Tibial nerve (tissue), 4 donors: ENCODE data around the gene VWF. TPM values are rescaled to one million over a fixed set of nuclear protein-coding genes. Genes with fewer than 3 reads are reported as not detected.

Experiments used
- DNase-seq, 2 donors: peaks; one replicate each; pipeline ENCODE4 v3.0.0-alpha.2; 2019; ENCODE audit warnings: low spot score in 2 of 2
- H3K27ac ChIP-seq, 4 donors: fragments of 200-600 bp; sonication (generic) in 3 of 4; one replicate each; pipeline ENCODE4 v1.5.1; 2017 to 2019; ENCODE audit warnings: mild to moderate bottlenecking in 1 of 4
- H3K27me3 ChIP-seq, 2 donors: fragments of 200-600 bp; sonication (generic) in 1 of 2; one replicate each; pipeline versions ENCODE4 v1.5.1 to v1.6.0; 2017 to 2019
- H3K36me3 ChIP-seq, 3 donors: fragments of 200-600 bp; sonication (generic); one replicate each; pipeline ENCODE4 v1.5.1; 2018 to 2019
- H3K4me1 ChIP-seq, 4 donors: fragments of 200-600 bp; sonication (generic) in 3 of 4; one replicate each; pipeline ENCODE4 v1.5.1; 2017 to 2019
- H3K4me3 ChIP-seq, 4 donors: fragments of 200-600 bp; sonication (generic) in 3 of 4; one replicate each; pipeline ENCODE4 v1.5.1; 2017 to 2019; ENCODE audit warnings: mild to moderate bottlenecking in 1 of 4, moderate library complexity in 1 of 4
- H3K9me3 ChIP-seq, 4 donors: fragments of 200-600 bp; sonication (generic) in 3 of 4; one replicate each; pipeline ENCODE4 v1.5.1; 2017 to 2019
- EP300 ChIP-seq, 2 donors: sonication (generic); formaldehyde crosslinking; IDR thresholded peaks; one replicate each; pipeline ENCODE4 v1.6.1; 2017; ENCODE audit warnings: antibody characterized with exemption in 2 of 2, mild to moderate bottlenecking in 1 of 2
- POLR2A ChIP-seq, 2 donors: fragments of 450-650 bp; IDR thresholded peaks; one replicate each; pipeline ENCODE4 v1.6.1; 2017; ENCODE audit warnings: antibody characterized with exemption in 2 of 2, mild to moderate bottlenecking in 2 of 2, moderate library complexity in 2 of 2
- WGBS, 2 donors: methylation state at CpG; one replicate each; pipeline ENCODE4 v1.1.5; 2018; 5-methylcytosine and 5-hydroxymethylcytosine counted together
- total RNA-seq, 4 donors: library from RNA; depleted of rRNA; stranded (reverse); fragments of >200 nt; gene quantifications; one replicate each; pipeline ENCODE4 v1.1.0, GENCODE V29; 2016
- TF ChIP-seq, protein P1 (sequence below), 5 experiments: fragments of 200-600 bp in 3 of 5; fragments of 450-650 bp in 2 of 5; sonication (generic) in 3 of 5; IDR thresholded peaks; one replicate each; pipeline ENCODE4 v1.5.1; 2016 to 2019; ENCODE audit warnings: antibody characterized with exemption in 5 of 5, mild to moderate bottlenecking in 3 of 5, moderate library complexity in 2 of 5

Gene VWF
- total RNA-seq, 4 donors from 2014 or later, result 82.7 to 311 (median 214) TPM

GRCh38 chr12:6046511-6047180, 77.8 kb downstream of the VWF start:
- Histone ChIP-seq H3K27ac (no peak overlapping the region), H3K9me3 (no peaks in the 10 kb centered on the region), H3K27me3 (no peaks in the 10 kb centered on the region), H3K4me3 (no peak overlapping the region), H3K36me3 (no peaks in the 10 kb centered on the region), H3K4me1 (peaks cover 0 to 12% (median 3%) of the 10 kb centered on the region in 4 donors)
- 93 to 94% methylated on average over 17 of the region's 17 CpGs for WGBS, 2 donors
- no peak for DNase-seq
- TF ChIP-seq EP300 (IDR thresholded peaks at IDR 0.05), result no peak
- TF ChIP-seq POLR2A (IDR thresholded peaks at IDR 0.05), result no peak
- TF ChIP-seq, protein P1, sequence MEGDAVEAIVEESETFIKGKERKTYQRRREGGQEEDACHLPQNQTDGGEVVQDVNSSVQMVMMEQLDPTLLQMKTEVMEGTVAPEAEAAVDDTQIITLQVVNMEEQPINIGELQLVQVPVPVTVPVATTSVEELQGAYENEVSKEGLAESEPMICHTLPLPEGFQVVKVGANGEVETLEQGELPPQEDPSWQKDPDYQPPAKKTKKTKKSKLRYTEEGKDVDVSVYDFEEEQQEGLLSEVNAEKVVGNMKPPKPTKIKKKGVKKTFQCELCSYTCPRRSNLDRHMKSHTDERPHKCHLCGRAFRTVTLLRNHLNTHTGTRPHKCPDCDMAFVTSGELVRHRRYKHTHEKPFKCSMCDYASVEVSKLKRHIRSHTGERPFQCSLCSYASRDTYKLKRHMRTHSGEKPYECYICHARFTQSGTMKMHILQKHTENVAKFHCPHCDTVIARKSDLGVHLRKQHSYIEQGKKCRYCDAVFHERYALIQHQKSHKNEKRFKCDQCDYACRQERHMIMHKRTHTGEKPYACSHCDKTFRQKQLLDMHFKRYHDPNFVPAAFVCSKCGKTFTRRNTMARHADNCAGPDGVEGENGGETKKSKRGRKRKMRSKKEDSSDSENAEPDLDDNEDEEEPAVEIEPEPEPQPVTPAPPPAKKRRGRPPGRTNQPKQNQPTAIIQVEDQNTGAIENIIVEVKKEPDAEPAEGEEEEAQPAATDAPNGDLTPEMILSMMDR (IDR thresholded peaks at IDR 0.05), result no peak

DNA sequence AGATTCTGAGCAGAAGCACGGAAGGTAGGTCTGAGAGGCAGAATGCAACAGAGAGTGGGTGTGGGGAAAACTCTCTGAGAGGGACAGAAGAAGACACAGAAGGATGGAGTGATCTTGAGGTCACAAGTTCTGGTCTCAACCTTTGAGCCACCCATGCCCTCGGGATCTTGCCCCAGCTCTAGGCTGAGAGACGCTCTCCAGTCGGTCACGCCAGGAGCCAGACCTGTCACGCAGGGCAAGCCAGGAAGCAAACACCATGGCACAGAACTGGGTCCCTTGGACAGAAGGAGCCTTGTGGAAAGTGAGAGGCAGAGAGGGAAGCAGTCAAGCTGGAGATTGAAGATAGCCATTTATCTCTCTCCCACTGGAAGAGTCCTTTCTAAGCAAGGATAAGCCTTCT, 79.0 kb downstream of the VWF start:
- no peaks in the 10 kb centered on the region for H3K27me3 ChIP-seq
- no peak overlapping the region for H3K27ac ChIP-seq
- no peak for DNase-seq
- H3K36me3 ChIP-seq, result no peaks in the 10 kb centered on the region
- H3K9me3 ChIP-seq, result no peaks in the 10 kb centered on the region
- no peak for TF ChIP-seq EP300 (IDR thresholded peaks at IDR 0.05)
- TF ChIP-seq, protein P1 (IDR thresholded peaks at IDR 0.05), result no peak
- TF ChIP-seq POLR2A (IDR thresholded peaks at IDR 0.05), result no peak
- 86 to 93% methylated on average over 6 of the region's 6 CpGs for WGBS, 2 donors
- H3K4me3 ChIP-seq, result no peak overlapping the region
- peaks cover 0 to 12% (median 3%) of the 10 kb centered on the region in 4 donors for H3K4me1 ChIP-seq

DNA sequence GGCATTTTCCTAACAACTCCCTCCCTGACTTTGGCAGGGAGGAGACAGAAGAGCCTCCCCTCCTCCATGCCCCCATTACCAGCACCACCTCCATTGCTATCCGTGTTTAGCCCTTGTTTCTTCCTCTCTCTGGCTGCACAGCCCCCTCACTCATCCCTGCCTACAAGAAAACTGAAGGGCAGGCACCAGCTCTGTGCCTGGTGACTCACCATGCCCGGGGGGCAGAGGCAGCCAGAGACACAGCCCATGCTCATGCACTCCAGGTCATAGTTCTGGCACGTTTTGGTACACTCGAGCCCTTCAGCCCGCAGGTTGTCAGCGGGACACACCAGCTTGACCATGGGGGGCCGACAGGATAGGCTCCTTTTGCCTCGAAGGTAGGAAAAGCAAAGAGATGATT, 80.4 kb downstream of the VWF start:
- Histone ChIP-seq H3K4me3 (no peak overlapping the region), H3K4me1 (peaks cover 0 to 2% (median 0%) of the 10 kb centered on the region in 4 donors), H3K36me3 (no peaks in the 10 kb centered on the region), H3K27me3 (no peaks in the 10 kb centered on the region), H3K9me3 (no peaks in the 10 kb centered on the region), H3K27ac (no peak overlapping the region)
- WGBS, 2 donors, result 71 to 73% methylated on average over 8 of the region's 8 CpGs
- TF ChIP-seq EP300 (IDR thresholded peaks at IDR 0.05) (no peak), POLR2A (IDR thresholded peaks at IDR 0.05) (no peak)
- TF ChIP-seq, protein P1 (IDR thresholded peaks at IDR 0.05), result no peak
- no peak for DNase-seq

DNA sequence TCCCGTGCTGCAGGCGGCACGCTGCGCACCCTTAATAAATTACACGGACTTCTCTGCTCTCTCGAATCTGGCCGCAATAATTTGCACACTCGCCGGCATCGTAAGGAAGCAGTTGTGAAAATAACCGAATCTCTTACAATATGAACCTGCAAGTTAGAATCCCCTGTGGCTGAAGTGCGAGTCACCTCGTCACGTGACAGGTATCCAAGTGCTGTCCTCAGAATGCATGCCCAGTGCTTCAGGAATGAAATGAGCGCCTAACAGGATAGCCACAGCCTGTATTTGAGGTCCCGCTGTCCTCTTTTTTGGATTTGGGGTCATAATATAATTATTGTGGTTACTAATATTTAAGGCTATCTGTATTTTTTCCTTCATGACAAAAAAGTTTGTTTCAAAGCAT, 82.0 kb downstream of the VWF start:
- no peaks in the 10 kb centered on the region for H3K4me1 ChIP-seq
- no peaks in the 10 kb centered on the region for H3K27me3 ChIP-seq
- 88 to 90% methylated on average over 16 of the region's 16 CpGs for WGBS, 2 donors
- H3K4me3 ChIP-seq, result no peak overlapping the region
- no peak for DNase-seq
- no peaks in the 10 kb centered on the region for H3K9me3 ChIP-seq
- no peak overlapping the region for H3K27ac ChIP-seq
- TF ChIP-seq, protein P1 (IDR thresholded peaks at IDR 0.05), result no peak
- TF ChIP-seq POLR2A (IDR thresholded peaks at IDR 0.05) (no peak), EP300 (IDR thresholded peaks at IDR 0.05) (no peak)
- H3K36me3 ChIP-seq, result no peaks in the 10 kb centered on the region

DNA sequence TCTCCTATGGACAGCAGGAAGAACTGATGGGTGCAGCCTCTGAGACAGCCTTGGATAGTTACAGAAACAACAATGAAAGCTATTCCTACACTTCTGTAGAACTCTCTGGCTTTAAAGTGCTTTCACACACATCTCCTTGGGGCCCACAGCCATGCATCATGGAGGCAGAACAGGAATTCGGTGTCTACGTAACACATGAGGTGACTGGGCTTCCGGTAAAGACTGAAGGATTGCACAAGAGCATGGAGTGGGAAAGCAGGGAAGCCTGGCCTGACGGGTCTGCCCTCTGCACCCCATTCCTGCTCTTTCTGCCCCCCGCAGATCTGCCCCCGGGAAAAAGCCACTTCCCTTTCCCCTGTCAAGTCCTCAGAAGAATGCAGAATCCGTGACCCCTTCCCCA, 82.6 kb downstream of the VWF start:
- H3K4me3 ChIP-seq, result no peak overlapping the region
- 79 to 89% methylated on average over 7 of the region's 7 CpGs for WGBS, 2 donors
- TF ChIP-seq, protein P1 (IDR thresholded peaks at IDR 0.05), result no peak
- TF ChIP-seq EP300 (IDR thresholded peaks at IDR 0.05) (no peak), POLR2A (IDR thresholded peaks at IDR 0.05) (no peak)
- H3K4me1 ChIP-seq, result no peaks in the 10 kb centered on the region
- no peaks in the 10 kb centered on the region for H3K36me3 ChIP-seq
- H3K27ac ChIP-seq, result no peak overlapping the region
- no peaks in the 10 kb centered on the region for H3K9me3 ChIP-seq
- no peak for DNase-seq
- no peaks in the 10 kb centered on the region for H3K27me3 ChIP-seq
